Adrenal gland (tissue), 12 donors: ENCODE measurements around the gene MTOR. TPM values are rescaled to one million over a fixed set of nuclear protein-coding genes. Genes with fewer than 3 reads are reported as not detected.
A peak's percentile ranks its signal among the peaks of the same experiment; 100 is the strongest.
"Not testable (repeated sequence)": the region's sequence is repeated elsewhere in the genome, so short reads cannot be mapped to it uniquely, and the experiment has no call there.

Experiments
- DNase-seq, 7 donors: peaks; one replicate each; pipeline ENCODE4 v3.0.0-alpha.2; 2019 to 2020
- H3K27ac ChIP-seq, 5 donors: fragments of 200-600 bp; sonication (generic) in 4 of 5; 1 replicate in 3 of 5; 2 replicates in 2 of 5; pipeline versions ENCODE4 v1.5.1 to v1.8.0; 2016 to 2020; ENCODE audit warnings: mild to moderate bottlenecking in 1 of 5
- H3K27me3 ChIP-seq: fragments of 200-600 bp; 2 replicates; pipeline ENCODE4 v1.8.0; 2021
- H3K36me3 ChIP-seq, 2 donors: fragments of 200-600 bp; replicated peaks in 1 of 2; 1 replicate in 1 of 2; 2 replicates in 1 of 2; pipeline versions ENCODE4 v1.5.1 to v1.8.0; 2018 to 2022
- H3K4me1 ChIP-seq, 2 donors: fragments of 200-600 bp; replicated peaks in 1 of 2; 1 replicate in 1 of 2; 2 replicates in 1 of 2; pipeline versions ENCODE4 v1.5.1 to v1.8.0; 2018 to 2021
- H3K4me3 ChIP-seq, 4 donors: fragments of 200-600 bp; sonication (generic) in 3 of 4; one replicate each; pipeline ENCODE4 v1.5.1; 2016 to 2018
- H3K9me3 ChIP-seq, 3 donors: fragments of 200-600 bp; sonication (generic) in 1 of 3; replicated peaks in 1 of 3; 1 replicate in 2 of 3; 2 replicates in 1 of 3; pipeline versions ENCODE4 v1.5.1 to v1.8.0; 2016 to 2021
- CTCF ChIP-seq, 6 experiments: fragments of 450-650 bp in 4 of 6; fragments of 200-600 bp in 2 of 6; sonication (generic) in 1 of 6; IDR thresholded peaks; 1 replicate in 5 of 6; 2 replicates in 1 of 6; pipeline versions ENCODE4 v1.5.1 to v1.8.0; 2016 to 2021; ENCODE audit warnings: antibody characterized with exemption in 6 of 6, mild to moderate bottlenecking in 2 of 6, moderate library complexity in 1 of 6
- POLR2A ChIP-seq, 2 donors: fragments of 450-650 bp; IDR thresholded peaks; one replicate each; pipeline ENCODE4 v1.6.1; 2017; ENCODE audit warnings: antibody characterized with exemption in 2 of 2, mild to moderate bottlenecking in 2 of 2, moderate library complexity in 1 of 2
- WGBS, 4 donors: extraction: QIAGEN DNeasy Blood & Tissue Kit in 2 of 4; methylation state at CpG; one replicate each; pipeline versions ENCODE4 v1.1.5 to v1.1.7; 2013 to 2017; 5-methylcytosine and 5-hydroxymethylcytosine counted together
- intact Hi-C, 2 donors: fragments of 100-400 bp; cut with DNase I; formaldehyde crosslinking; loops; one replicate each; pipeline versions ENCODE4 v1.14.1 to v1.15.0; 2022 to 2023
- polyA plus RNA-seq, 3 donors: library from polyadenylated mRNA; stranded (reverse); fragments of 200-250 nt in 2 of 3; fragments of 350-450 nt in 1 of 3; fragmentation: Illumina TruSeq in 1 of 3; extraction: RNeasy Lipid Tissue Mini Kit (QIAGEN cat#74804) in 1 of 3; gene quantifications; one replicate each; pipeline ENCODE4 v1.2.3, GENCODE V29; 2013 to 2014
- total RNA-seq, 9 donors: library from RNA; depleted of rRNA in 4 of 9; stranded (reverse); fragments of >200 nt in 4 of 9; fragments of 120-200 nt in 1 of 9; fragmentation: NEBNext Ultra II Directional in 1 of 9; extraction: Animal tissue kit (Norgen Biotek cat#: 25700) in 1 of 9; gene quantifications; one replicate each; pipeline versions ENCODE4 v1.1.0 to v1.2.4, GENCODE V29; 2013 to 2023
- donor health status: healthy with polysubstance abuse.
- donor health status: Bipolar disorder and iron deficiency.
- donor health status: DM: yes; HTN: yes; CAD: no.
- donor health status: DM: no; HTN: no; CAD: no.
- donor health status: DM: no; HTN: no; CAD: no.
- donor health status: DM: yes; HTN: yes; CAD: no.

The MTOR gene
- total and polyA plus RNA-seq, 12 donors: 21.4 to 45.3 (median 33.4) TPM

- no peak overlapping the region for H3K4me3 ChIP-seq
- intact Hi-C loops: no loop called here
- no peaks in the 10 kb centered on the region for H3K9me3 ChIP-seq
- no peak for TF ChIP-seq POLR2A (IDR thresholded peaks at IDR 0.05)
- TF ChIP-seq CTCF (IDR thresholded peaks at IDR 0.05): no peak
- no peak for DNase-seq
- 83 to 95% (median 93%) methylated on average over 3 of the region's 3 CpGs for WGBS, 4 donors
- H3K4me1 ChIP-seq: peaks cover 0 to 12% of the 10 kb centered on the region in 2 donors
- H3K27ac ChIP-seq: no peak overlapping the region
- peaks cover 0 to 12% of the 10 kb centered on the region in 2 donors for H3K36me3 ChIP-seq
- no peaks in the 10 kb centered on the region for H3K27me3 ChIP-seq
These were observed 75.4 kb downstream of the MTOR start for GRCh38 chr1:11187000-11187399.

DNA sequence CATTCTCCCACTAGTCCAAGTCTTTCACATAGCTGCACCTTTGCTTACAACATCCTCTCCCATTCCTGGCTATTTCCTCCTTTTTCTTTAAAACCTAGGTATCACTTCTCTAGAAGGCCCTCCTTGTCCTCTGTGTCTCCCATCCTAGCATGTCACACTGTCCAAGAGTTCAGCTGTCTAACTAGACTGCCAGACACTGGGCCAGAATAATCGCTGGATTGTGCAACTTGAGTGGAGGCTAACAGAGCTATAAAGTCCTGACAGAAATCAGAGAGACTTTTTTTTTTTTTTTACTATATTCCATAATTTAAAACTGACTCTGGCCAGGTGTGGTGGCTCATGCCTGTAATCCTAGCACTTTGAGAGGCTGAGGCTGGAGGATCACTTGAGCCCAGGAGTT, 77.4 kb downstream of the MTOR start:
- Histone ChIP-seq H3K27me3 (no peaks in the 10 kb centered on the region), H3K4me3 (no peak overlapping the region), H3K36me3 (peaks cover 0 to 10% of the 10 kb centered on the region in 2 donors), H3K4me1 (peaks cover 0 to 15% of the 10 kb centered on the region in 2 donors), H3K27ac (peak overlapping the region in 1 of 5 donors; percentile 7), H3K9me3 (no peaks in the 10 kb centered on the region)
- no peak for DNase-seq
- intact Hi-C loops: no loop called here
- TF ChIP-seq POLR2A (IDR thresholded peaks at IDR 0.05) (no peak), CTCF (IDR thresholded peaks at IDR 0.05) (no peak)
- 78 to 90% (median 84%) methylated on average over 1 of the region's 1 CpG for WGBS, 4 donors

DNA sequence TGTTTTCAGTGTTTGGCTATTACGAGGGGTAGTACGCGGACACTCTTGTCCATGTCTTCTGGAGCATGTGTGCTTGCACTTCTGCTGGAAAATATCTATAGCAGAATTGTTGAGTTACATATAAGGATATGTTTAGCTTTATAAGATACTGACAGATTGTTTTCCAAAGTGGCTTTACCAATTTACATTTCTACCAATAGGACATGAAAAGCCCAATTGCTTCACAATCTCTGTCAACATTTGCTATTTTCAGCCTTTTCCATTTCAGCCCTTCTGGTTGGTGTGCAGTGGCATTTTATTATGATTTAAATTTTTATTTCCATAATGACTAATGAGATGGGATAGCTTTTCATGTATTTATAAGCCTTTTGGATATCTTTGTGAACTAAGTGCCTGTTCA, 79.5 kb downstream of the MTOR start:
- TF ChIP-seq CTCF (IDR thresholded peaks at IDR 0.05): no peak
- TF ChIP-seq POLR2A (IDR thresholded peaks at IDR 0.05): no peak
- WGBS, 4 donors: 94 to 100% (median 97%) methylated on average over 3 of the region's 3 CpGs
- H3K4me3 ChIP-seq: no peak overlapping the region
- no peaks in the 10 kb centered on the region for H3K27me3 ChIP-seq
- peaks cover 3 to 25% of the 10 kb centered on the region in 2 donors for H3K4me1 ChIP-seq
- H3K9me3 ChIP-seq: no peaks in the 10 kb centered on the region
- DNase-seq: no peak
- intact Hi-C loops: no loop called here
- H3K36me3 ChIP-seq: peaks cover 0 to 5% of the 10 kb centered on the region in 2 donors
- no peak overlapping the region for H3K27ac ChIP-seq

- no peak for DNase-seq
- Histone ChIP-seq H3K27me3 (no peaks in the 10 kb centered on the region), H3K27ac (peak overlapping the region in 1 of 5 donors; percentile 46), H3K4me3 (no peak overlapping the region), H3K9me3 (no peaks in the 10 kb centered on the region), H3K36me3 (peaks cover 0 to 5% of the 10 kb centered on the region in 2 donors), H3K4me1 (peaks cover 3 to 24% of the 10 kb centered on the region in 2 donors)
- intact Hi-C loops: no loop called here
- no peak for TF ChIP-seq POLR2A (IDR thresholded peaks at IDR 0.05)
- TF ChIP-seq CTCF (IDR thresholded peaks at IDR 0.05): no peak
These were observed 82.0 kb downstream of the MTOR start for GRCh38 chr1:11180342-11180744.

DNA sequence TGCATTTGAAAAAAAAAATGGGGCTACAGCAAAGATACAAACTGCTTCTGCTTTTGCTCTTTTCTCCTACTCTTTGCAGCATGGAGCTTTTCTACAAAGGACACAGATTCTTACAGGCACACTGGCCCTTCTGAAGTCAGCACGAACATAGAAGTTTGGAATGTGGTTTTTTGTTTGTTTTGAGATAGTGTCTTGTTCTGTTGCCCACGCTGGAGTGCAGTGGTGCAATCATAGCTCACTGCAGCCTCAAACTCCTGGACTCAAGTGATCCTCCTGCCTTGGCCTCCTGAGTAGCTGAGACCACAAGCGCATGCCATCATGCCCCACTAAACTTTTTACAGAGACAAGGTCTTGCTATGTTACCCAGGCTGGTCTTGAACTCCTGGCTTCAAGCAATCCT, 82.6 kb downstream of the MTOR start:
- H3K36me3 ChIP-seq, intact Hi-C loops, H3K4me3 ChIP-seq, H3K9me3 ChIP-seq, DNase-seq, H3K27me3 ChIP-seq: not testable (repeated sequence)
- peak overlapping the region in 1 of 5 donors; percentile 46 for H3K27ac ChIP-seq
- 68 to 93% (median 83%) methylated on average over 3 of the region's 3 CpGs for WGBS, 4 donors
- peaks cover 3 to 24% of the 10 kb centered on the region in 2 donors for H3K4me1 ChIP-seq
